ENCODE measurements around the gene TMEM178A. TPM values are rescaled to one million over a fixed set of nuclear protein-coding genes. Genes with fewer than 3 reads are reported as not detected.

Gene TMEM178A
- total RNA-seq, 1 experiment from 2014 or later = 7.5 TPM

DNA sequence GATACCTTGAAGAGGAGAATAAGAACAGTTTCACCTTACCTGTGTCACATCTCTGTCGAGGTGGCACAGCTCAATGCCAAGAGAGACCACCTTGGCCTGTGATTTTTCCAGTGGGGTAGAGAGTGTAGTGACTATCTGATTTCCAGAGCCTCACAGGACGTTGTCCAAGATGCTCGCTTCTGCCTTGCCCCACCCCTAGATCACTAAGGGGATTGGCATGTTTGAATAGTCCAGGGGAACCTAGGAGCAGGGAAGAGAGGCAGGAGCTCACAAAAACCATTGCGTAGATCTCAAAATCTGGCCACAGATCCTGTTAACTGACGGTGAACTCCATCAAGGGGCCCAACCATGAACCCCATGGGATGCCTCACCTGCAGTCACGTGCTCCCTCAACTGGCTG is 24.2 kb downstream of the TMEM178A start:
- Histone ChIP-seq H4K20me1 (ENCODE audit: control insufficient read depth, insufficient read depth, insufficient read length) (no peaks in the 10 kb centered on the region), H3K79me2 (ENCODE audit: insufficient read depth, low read length) (no peaks in the 10 kb centered on the region), H3K27me3 (ENCODE audit: insufficient read depth, low read length) (no peaks in the 10 kb centered on the region), H4K91ac (ENCODE audit: insufficient read length, low read depth, low read length) (no peak overlapping the region), H3K9me3 (ENCODE audit: control insufficient read depth, low read depth, low read length) (no peaks in the 10 kb centered on the region), H4K5ac (ENCODE audit: insufficient read length, low read depth, low read length) (no peak overlapping the region), H4K8ac (replicated peaks; ENCODE audit: insufficient read length, low read depth, low read length) (no peak overlapping the region), H3K23ac (ENCODE audit: insufficient read length, low read depth, low read length) (no peak overlapping the region), H3K4me1 (ENCODE audit: insufficient read depth, low read length) (0 out of 2 replicates have a peak, but pooled peaks cover 5% of the 10 kb centered on the region), H3K56ac (ENCODE audit: insufficient read length, low read depth, low read length) (no peak overlapping the region), H2BK12ac (ENCODE audit: insufficient read length, low read depth, low read length) (no peak overlapping the region), H3K4me2 (ENCODE audit: insufficient read depth, insufficient read length, low read length) (no peak overlapping the region), H3K79me1 (ENCODE audit: insufficient read depth, low read depth, low read length, poor library complexity, severe bottlenecking) (no peaks in the 10 kb centered on the region), H2AFZ (ENCODE audit: low read length) (no peak overlapping the region), H3K23me2 (ENCODE audit: insufficient read length, low read depth, low read length, poor library complexity, severe bottlenecking) (no peaks in the 10 kb centered on the region), H3K14ac (ENCODE audit: insufficient read depth, low read length) (no peak overlapping the region), H2AK5ac (ENCODE audit: insufficient read length, low read length) (no peak overlapping the region), H3K9ac (ENCODE audit: extremely low read depth, insufficient read length, low read length) (no peak overlapping the region), H2BK15ac (ENCODE audit: low read depth, low read length) (no peak overlapping the region), H2BK5ac (ENCODE audit: insufficient read length, low read length) (no peak overlapping the region), H3T11ph (ENCODE audit: low read length) (no peak overlapping the region), H2BK120ac (ENCODE audit: low read depth, low read length, poor library complexity, severe bottlenecking) (no peak overlapping the region), H3K4ac (ENCODE audit: low read depth, low read length) (no peak overlapping the region), H2BK20ac (ENCODE audit: low read depth, low read length, poor library complexity, severe bottlenecking) (no peak overlapping the region), H3K27ac (ENCODE audit: insufficient read length, low read depth, low read length) (no peak overlapping the region), H3K18ac (ENCODE audit: insufficient read length, low read depth, low read length) (no peak overlapping the region)
- no peak overlapping the region; a peak in 1 of 7 replicates for H3K27ac Mint-ChIP-seq
- H3K4me1 Mint-ChIP-seq = peaks cover 15 to 16% of the 10 kb centered on the region in 2 experiments
- TF ChIP-seq, protein P1, sequence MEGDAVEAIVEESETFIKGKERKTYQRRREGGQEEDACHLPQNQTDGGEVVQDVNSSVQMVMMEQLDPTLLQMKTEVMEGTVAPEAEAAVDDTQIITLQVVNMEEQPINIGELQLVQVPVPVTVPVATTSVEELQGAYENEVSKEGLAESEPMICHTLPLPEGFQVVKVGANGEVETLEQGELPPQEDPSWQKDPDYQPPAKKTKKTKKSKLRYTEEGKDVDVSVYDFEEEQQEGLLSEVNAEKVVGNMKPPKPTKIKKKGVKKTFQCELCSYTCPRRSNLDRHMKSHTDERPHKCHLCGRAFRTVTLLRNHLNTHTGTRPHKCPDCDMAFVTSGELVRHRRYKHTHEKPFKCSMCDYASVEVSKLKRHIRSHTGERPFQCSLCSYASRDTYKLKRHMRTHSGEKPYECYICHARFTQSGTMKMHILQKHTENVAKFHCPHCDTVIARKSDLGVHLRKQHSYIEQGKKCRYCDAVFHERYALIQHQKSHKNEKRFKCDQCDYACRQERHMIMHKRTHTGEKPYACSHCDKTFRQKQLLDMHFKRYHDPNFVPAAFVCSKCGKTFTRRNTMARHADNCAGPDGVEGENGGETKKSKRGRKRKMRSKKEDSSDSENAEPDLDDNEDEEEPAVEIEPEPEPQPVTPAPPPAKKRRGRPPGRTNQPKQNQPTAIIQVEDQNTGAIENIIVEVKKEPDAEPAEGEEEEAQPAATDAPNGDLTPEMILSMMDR (conservative IDR thresholded peaks at IDR 0.05) = no peak
- WGBS (ENCODE audit: extremely low coverage, insufficient read length, low lambda C conversion rate) = no CpG with 5 or more reads among the region's 6 CpGs
- DNase-seq = no peak
- no peak overlapping the region for H3K4me3 Mint-ChIP-seq
- peaks cover 4% of the 10 kb centered on the region in 2 experiments; a peak in 4 of 5 replicates for H3K9me3 Mint-ChIP-seq
- H3K27me3 Mint-ChIP-seq (ENCODE audit: low read depth) = no peaks in the 10 kb centered on the region
- peaks cover 3 to 6% (median 4%) of the 10 kb centered on the region in 3 experiments; a peak in 6 of 7 replicates for H3K36me3 Mint-ChIP-seq (ENCODE audit: insufficient read depth in 1 of 3, low read depth in 3 of 3)

All from H9 (cell line).